CD4-positive, alpha-beta T cell treated with Interferon alpha-2 for 1 hour (primary cell): ENCODE measurements around the gene EDA.
A peak's percentile ranks its signal among the peaks of the same experiment; 100 is the strongest.
"Not testable (repeated sequence)": the region's sequence is repeated elsewhere in the genome, so short reads cannot be mapped to it uniquely, and the experiment has no call there.

Experiments
- DNase-seq, 2 donors: peaks; one replicate each; pipeline ENCODE4 v3.0.0-alpha.2; 2020 to 2022

EDA gene

DNA sequence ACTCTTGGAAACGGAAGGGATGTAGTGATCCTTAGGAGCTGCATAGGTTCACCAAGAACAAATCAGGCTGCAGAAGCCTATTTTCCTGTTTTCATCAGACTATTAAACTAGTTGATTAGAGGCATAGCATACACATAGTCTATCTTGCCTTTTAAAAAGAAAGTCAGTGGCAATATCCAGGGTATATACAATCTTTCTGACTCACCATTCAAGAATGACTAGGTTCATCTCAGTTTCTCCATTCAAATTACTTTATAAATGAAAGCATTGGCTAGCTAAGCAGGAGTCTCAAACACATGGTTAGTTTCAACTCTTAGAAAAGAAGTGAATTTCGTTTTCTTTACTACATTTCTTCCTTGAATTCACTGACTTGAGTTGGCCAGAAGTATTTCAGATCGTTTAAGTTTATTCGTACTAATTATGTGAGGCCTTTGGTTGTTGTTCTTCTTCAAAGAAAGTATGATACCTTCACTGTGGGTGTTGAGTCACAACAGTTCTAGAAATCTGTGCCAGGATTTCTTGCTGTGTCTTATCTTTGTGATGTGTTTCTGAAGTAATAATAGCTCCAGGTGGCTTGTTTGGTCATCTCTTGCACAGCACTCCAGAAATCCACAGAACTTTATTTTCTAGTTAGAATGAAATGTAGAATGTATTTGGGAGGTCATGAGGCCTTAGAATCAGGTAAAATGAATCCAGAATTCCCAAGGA is 345.6 kb downstream of the EDA start:
- DNase-seq = no peak

DNA sequence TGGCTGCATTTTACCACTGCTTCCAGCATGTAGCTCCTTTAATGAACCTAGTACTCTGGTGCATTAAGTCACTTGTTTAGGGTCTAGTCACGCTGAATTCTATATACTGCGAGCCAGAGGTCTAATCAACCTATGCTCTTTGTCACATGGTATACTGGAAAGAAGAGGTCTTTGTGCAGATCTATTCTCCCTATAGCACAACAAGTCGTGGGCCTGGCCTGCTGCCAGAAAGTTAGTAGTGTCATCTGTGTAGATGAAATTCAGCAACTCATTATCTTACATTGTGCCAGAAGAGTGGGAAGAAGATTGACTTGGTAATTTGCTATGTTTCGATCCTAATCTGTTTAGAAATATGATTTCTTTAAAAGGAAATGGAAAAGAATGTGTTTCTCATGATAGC is 353.0 kb downstream of the EDA start:
- no peak for DNase-seq

DNA sequence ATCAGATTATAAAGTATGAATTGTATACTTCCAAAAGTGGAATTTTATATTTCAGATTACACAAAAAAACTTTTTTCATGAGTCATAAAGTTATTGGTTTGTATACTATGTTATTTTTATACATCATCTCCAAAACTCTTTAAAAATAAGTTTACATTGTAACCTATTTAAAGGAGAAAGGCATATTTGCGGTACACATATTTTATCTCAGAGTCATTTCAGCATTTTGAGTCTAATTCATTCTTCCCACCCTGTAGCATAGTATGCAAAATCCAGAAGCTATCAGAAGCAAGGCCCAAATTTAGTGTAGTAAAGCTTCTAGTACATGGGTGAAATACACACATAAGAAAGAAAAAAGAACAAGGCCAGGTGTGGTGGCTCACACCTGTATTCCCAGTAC is 353.5 kb downstream of the EDA start:
- DNase-seq = no peak

DNA sequence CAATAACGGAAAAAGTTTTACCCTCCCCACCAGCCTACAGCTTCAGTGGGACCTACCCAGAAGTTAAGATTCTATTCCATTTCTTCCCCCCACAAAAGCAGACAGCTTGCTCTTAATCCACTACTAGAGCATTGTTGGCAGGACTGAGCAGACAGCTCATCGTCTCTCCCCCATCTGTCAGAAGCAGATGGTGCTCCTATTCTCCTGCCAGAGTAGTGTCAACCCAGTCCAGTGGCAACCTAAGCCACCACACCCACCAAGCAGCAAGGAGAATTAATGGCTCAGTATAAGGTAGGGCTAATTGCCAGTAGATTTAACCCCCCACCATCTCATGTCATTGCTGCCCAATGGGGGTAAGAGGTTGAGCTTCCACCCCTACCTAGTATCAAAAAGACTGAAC is 371.8 kb downstream of the EDA start:
- no peak for DNase-seq

DNA sequence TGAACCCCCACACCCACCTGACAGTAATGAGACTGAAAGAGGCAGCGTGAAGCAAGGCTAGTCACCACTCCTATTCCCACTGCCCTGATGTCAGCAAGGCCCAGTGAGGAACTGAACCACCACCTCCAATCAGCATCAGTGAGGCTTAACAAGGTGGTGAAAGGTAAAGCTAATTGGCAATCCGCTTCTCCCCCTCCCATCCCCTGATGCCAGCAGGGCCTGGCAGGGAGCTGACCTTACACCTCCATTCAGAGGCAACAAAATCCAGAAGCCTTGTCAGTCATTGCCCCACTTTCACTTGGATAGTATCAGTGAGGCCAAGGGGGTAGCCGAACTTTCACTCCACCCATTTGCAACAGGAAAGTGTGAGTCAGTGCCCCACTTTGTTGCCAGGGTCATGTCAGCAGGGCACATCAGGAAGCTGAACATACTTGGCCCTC is 373.1 kb downstream of the EDA start:
- DNase-seq = peak in 1 of 2 donors; percentile 18

DNA sequence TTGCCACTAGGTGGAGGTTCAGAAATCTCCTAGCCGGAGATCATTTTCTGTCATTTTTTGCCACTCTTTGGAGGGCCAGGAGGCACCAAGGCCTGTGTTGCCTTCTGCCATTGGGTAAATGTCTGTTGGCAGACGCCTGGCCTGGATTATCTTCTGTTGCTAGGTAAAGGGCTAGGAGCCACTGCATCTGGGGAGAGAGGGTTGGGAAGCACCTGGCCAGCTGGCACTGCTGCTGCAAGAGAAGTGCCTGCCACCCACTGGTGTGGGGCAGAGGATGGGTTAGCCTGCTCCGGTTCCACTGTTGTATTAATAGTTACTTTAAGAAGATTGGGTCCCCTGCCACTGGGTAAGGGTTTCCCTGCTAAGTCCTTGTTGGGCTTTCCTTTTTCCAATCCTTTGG is 375.8 kb downstream of the EDA start:
- DNase-seq = no peak

DNA sequence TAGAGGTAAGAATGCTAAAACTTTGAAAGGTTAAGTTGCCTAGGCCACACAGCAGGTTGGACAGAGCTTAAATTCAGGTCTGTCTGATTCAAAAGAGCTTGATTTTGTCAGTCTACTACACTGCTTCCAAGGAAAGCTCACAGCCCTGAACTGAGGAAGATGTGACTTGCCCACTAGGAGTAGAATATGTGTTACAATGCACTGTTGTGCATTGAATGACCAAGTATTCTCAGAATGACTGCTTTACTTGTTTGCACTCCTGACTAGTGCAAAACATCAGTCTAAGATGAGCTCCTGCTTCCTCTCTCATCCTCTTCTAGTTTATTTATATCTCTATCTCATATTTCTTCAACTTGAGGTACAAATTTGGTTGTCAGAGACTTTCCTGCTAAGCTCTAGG is 377.6 kb downstream of the EDA start:
- no peak for DNase-seq

DNA sequence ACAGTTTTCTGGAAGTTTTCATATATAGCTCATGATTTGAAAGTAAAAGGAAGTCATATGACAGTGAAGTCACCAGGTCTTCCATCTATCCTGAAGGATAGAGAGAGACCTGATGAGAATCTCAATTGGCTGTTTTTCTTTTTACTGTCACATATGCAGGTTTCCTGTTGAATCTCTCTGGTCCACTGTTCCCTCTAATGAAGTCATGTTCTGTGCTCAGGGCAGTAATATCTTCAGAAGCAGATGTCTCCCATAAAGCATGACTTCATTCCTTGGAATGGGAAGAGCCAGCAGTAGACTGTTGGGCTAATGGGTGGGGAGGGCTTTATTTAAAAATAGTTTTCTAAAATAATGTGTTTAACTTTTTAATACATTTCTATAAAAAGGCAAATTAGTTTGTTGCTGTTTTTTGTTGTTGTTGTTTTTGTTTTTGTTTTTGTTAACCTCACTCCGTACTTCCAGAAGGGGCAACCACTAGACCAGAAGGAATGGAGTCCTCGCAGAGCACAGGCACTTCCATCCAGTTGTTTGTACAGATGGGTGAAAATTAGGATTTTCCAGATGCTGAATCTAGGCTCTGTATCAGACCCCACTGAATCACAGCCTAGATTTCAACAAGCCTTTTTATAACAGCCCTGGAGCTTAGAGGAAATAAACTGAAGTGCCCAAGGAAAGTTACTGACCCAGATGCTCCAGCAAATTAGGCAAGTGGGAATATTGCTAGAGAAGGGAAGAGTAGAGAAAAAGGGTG is 379.6 kb downstream of the EDA start:
- DNase-seq = no peak

DNA sequence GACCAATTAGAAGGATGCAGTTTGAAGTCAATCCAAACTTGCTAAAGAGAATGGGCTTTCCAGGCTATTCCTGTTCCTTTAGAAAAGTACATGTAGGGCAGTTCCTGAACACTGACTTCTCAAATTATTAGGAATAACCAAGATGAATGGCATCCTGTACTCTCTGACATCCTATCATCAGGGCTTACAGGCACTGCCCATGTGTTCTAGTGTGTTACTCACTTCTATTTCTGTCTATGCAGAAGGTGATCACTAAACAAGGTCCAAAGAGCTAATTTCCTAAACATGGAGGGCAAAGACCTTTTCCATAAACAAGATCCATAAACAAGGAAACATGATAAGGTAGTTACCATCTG is 380.2 kb downstream of the EDA start:
- DNase-seq = no peak

DNA sequence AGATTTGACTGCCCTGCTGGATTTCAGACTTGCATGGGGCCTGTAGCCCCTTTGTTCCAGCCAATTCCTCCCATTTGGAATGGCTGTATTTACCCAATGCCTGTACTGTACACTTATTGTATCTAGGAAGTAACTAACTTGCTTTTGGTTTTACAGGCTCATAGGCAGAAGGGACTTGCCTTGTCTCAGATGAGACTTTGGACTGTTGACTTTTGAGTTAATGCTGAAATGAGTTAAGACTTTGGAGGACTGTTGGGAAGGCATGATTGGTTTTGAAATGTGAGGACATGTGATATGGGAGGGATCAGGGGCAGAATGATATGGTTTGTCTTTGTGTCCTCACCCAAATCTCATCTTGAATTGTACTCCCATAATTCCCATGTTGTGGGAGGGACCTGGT is 382.4 kb downstream of the EDA start:
- not testable (repeated sequence) for DNase-seq

DNA sequence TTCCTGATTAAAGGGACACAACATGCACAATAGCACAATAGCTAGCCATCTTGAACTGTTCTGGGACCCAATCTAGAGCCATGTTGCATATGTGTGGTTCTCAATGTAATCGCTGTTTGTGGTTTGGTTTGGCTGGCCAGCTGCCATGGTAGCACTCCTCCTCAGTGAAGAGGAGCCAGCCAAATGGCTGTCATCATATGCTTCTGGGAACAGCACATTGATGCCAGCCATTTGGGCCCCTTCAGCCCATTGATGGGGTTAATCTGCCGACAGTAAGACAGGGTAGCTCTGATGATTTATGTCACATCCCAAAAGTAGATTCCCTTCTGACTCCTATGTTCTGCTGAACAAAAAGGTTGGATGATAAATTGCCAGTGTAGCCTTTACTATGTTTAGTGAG is 385.4 kb downstream of the EDA start:
- DNase-seq = no peak

DNA sequence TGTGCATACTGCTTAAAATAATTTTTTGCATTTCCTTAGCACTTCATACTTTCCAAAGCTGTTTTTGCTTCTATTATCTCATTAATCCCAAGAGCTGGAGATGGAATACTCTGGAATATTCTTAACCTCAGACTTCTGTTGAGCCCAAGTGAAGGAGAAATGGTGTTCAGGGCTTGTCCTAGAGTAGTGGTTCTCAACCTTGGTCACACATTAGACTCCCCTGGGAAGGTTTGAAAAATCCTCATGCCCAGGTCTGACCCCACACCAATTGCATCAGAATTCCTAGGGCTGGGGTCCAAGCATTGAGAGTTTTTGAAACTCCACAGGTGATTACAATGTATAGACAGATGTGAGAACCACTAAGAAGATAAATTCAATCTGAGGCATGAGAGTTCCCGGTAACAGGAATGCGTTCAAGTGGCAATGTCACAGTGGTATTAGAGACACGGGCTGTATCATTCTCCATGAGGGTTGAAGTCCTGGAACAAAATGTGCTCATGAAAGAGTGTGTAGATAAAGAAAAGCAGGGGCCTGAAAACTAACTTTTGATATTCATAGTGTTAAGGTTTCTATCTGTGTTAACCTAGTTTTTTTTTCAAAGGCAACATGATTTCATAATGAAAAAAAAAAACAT is 385.9 kb downstream of the EDA start:
- no peak for DNase-seq

DNA sequence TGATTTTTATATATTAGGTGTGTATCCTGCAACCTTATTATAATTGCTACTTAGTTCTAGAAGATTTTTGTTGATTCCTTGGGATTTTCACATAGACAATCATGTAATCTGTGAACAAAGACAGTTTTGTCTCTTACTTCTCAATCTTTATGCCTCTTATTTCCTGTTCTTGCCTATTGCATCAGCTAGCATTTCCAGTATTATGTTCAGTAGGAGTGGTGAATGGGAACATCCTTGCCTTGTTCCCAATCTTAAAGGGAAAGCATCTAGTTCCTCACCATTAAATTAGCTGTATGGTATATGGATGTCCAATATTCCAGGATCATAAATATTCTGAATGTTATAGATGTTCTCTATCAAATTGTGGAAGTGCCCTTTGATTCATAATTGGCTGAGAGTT is 392.0 kb downstream of the EDA start:
- no peak for DNase-seq

DNA sequence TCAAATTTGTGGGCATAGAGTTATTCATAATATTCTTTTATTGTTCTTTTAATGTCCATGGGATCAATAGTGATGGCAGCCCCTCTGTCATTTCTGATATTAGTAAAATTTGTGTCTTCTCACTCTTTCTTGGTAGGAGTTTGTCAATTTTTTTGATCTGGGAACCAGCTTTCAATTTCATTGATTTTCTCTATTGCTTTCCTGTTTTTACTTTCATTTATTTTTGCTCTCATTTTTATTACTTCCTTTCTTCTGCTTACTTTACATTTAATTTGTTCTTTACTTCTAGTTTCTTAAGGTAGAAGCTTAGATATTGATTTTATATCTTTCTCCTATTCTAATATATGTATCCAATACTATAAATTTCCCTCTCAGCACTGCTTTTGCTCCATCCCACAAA is 393.1 kb downstream of the EDA start:
- DNase-seq = no peak

DNA sequence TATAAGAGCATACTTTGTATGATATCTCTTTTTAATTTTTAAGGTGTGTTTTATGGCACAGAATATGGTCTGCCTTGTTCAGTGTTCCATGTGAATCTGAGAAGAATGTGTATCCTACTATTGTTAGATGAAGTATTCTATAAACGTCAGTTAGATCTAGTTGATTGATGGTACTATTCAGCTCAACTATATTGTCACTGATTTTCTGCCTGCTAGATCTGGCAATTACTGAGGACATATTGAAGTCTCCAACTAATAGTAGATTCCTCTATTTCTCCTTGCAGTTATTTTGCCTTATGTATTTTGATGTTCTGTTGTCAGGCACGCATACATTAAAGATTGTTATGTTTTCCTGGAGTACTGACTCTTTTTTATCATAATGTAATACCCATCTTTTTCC is 394.1 kb downstream of the EDA start:
- DNase-seq = no peak

DNA sequence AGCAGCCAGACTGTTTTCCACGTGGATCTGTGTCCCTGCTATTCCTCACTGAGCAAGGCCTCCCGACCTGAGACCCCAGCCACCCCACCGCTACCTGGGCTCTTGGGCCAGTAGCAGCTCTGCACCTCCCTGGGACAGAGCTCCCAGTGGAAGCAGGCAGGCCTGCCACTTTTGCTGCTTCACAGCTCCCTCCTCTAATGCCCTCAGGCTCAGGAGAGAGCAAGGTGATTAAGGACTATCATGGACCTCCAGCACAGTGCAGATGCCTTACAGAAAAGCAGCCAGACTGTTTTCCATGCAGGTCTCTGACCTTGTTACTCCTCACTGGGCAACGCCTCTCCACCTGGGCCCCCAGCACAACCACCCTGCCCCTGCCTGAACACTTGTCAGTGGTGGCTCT is 396.8 kb downstream of the EDA start:
- DNase-seq = no peak

DNA sequence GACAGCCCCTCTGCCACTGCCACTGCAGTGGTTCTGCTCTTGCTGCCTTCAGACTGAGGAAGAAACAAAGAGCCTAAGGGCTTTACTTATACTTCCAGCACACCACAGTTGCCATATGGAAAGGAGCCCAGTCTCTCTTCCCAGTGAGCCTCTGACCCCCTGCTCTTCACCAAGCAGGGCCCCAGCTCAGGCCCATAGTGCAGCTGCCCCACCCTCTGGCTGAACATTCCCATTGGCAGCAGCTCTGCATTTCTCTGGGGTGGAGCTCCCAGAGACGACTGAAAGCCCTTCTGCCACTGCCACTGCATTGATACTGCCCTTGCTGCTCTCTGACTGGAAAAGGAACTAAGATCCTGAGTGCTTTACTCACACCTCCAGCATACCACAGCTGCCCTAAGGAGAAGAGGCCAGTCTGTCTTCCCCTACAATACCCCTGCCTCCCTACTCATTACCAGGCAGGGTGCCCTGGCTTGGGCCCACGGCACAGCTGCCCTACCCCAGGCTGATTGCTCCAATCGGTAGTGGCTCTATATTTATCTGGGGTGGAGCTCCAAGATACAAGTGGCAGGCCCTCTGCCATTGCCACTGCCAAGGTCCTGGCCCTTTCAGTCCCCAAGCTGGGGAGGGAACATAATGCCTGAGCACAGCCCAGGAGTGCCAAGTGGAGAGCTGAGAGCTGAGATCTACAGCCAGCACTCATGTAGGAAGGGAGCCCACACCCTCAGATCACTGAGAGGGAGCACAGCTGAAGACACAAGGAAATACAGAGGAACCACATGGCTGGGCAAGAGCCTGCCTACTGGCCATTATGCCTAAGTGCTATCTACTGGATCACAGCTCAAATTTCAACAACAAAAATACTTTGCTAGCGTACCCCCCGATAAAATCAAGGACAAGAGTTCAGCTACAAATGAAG is 397.8 kb downstream of the EDA start:
- DNase-seq = no peak

DNA sequence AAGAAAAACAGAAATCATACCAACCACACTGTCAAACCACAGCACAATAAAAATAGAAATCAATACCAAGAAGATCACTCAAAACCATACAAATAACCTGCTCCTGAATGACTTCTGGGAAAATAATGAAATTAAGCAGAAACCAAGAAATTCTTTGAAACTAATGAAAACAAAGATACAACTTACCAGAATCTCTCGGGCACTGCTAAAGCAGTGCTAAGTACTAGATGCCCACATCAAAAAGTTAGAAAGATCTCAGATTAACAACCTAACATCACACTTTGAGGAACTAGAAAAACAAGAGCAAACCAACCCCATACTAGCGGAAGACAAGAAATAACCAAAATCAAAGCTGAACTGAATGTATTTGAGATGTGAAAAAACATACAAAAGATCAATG is 400.6 kb downstream of the EDA start:
- peak in 1 of 2 donors; percentile 19 for DNase-seq

DNA sequence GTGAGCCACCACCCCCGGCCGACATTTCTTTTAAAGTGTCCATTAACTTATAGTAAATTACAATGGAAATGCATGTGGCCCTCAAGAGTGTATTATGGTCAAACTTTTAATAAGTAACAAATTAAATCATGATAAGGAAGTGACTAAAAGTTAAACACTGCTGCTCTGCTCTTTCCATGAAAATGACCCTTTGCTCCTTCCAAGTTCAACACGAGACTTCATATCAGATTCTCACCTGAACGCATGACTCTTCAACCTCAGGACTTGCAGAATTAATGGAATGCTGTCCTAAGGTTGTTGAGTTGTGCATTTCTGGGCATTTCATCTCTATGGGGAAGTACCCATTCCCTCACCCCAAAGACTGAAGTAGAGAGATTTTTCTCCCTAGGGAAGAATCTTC is 406.7 kb downstream of the EDA start:
- DNase-seq = no peak

DNA sequence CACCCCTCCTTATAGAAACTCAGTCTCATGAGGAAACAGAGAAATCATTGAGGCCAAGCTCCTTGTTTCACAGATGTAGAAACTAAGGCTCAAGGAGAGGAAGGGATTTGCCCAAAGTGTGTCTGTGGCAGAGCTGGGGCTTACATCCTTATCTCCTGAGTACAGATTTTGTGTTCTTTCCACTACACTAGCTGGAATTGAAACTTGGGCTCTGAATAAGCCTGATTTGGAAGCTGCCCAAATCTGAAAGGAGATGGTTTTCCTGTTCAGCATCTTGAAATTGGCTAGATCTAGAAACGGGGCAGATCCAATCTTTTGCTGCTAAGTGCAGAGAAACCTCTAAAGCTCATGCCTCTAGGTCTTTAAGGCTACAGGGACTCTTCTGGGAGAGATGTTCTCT is 409.6 kb downstream of the EDA start:
- no peak for DNase-seq

DNA sequence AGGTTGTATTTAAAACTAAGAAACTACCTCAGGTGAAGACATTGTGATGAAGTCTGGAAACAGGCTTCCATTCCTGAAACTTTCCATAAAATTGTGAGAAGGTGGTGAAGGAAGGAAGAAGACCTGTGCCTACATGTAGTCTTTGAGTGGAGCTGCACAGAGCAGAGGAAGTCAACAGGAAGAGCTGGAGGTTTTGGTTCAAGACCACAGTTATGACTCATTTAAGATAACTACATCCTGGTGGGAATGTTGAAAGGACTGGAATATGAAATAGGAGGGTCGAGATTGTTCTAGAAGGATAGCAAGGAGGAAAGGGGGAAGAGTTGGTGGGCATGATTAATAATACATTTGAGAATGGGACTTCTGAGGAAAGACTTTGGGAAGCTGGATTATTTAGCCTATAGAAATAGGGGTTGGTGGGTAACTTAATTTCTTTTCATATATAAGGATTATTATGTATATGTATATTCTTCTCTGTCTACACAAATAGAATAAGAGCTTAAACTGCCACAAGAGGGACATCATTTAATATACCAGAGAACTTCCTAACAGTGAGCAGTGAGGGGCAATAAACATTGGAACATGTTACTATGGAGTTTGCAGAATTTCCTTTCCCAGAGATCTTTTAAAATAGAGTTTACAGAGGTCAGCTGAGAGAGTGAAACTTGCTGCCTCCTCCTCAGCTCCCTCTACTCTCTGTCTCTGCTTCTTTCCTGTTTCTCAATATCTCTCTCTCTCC is 410.4 kb downstream of the EDA start:
- DNase-seq = no peak

DNA sequence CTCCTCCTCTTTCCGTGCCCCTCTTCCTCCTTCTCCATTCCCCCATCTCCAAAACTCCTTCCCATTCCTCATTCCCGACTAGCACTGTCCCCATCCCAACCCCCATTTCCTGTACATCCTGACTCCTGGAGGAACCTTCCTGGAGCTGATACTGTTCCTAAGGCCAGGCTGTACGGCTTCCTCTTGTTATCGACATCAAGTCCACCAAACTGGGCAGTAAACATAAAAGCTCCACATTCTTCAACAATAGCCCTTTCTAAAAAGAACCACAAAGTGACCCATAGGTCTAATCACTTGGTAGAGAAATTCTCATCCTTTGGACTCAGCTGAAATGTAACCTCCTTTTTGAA is 410.9 kb downstream of the EDA start:
- no peak for DNase-seq

DNA sequence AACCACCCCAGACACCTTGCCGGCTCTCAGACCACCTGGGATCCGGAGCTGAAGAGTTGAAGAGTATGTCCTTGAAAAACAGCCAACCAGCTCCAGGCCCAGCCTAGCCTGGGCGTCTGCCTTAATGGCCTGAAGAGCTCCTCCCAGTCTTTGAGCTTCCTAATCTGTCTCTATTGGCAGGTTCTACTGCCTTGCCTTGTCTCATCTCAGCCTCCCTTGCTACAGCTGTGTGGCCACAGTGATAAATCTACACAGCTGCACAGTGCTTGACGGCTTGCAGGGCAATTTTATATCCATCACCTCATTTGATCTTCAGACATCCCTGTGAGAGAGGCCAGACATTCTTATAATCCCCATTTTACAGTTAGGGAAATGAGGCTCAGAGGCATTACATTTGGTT is 413.9 kb downstream of the EDA start:
- DNase-seq = no peak
